Measurements from ENCODE around the gene ENOX1.

ENOX1 gene

GRCh38 chr13:43493496-43494000 lies 293.2 kb downstream of the ENOX1 start:
- H3K4ac ChIP-seq (ENCODE audit: low read depth, low read length), result no peak overlapping the region
- H4K91ac ChIP-seq (ENCODE audit: low read depth, low read length), result no peak overlapping the region
- H3K4me3 ChIP-seq (ENCODE audit: low read depth, low read length), result no peak overlapping the region
- H3K18ac ChIP-seq (ENCODE audit: low read length), result no peak overlapping the region
- no peak overlapping the region for H4K12ac ChIP-seq (ENCODE audit: low read depth, low read length)
- H3K23ac ChIP-seq (ENCODE audit: low read length), result no peak overlapping the region
- H2AFZ ChIP-seq (ENCODE audit: insufficient read depth, low read length, poor library complexity), result no peak overlapping the region
- no peaks in the 10 kb centered on the region for H3K4me1 ChIP-seq (ENCODE audit: control insufficient read depth in 1 of 2, insufficient read depth in 2 of 2, low read length in 2 of 2)
- H2BK120ac ChIP-seq (ENCODE audit: insufficient read depth, low read length, poor library complexity), result no peak overlapping the region
- no peak overlapping the region for H3K27ac ChIP-seq (ENCODE audit: low read depth, low read length)
- H2AK5ac ChIP-seq (ENCODE audit: low read length), result no peak overlapping the region
- H2BK12ac ChIP-seq (ENCODE audit: low read length), result no peak overlapping the region
- H3K4me2 ChIP-seq (ENCODE audit: low read length), result no peak overlapping the region
- no peak overlapping the region for H2BK5ac ChIP-seq (ENCODE audit: low read depth, low read length, poor library complexity)
- WGBS (ENCODE audit: extremely low coverage, insufficient coverage, insufficient read length), result no CpG with 5 or more reads among the region's 3 CpGs
- H3K9me3 ChIP-seq (ENCODE audit: insufficient read depth, low read depth, low read length), result no peaks in the 10 kb centered on the region
- no peaks in the 10 kb centered on the region for H3K27me3 ChIP-seq (ENCODE audit: insufficient read depth, low read length)
- H4K8ac ChIP-seq (ENCODE audit: low read depth, low read length), result no peak overlapping the region
- H3K36me3 ChIP-seq (ENCODE audit: control insufficient read depth in 1 of 2, insufficient read depth in 2 of 2, low read length in 2 of 2), result no peaks in the 10 kb centered on the region
- H3K9ac ChIP-seq (ENCODE audit: low read length), result no peak overlapping the region
- no peaks in the 10 kb centered on the region for H3K79me2 ChIP-seq (ENCODE audit: control insufficient read depth, insufficient read depth, low read length, poor library complexity)
- H3K14ac ChIP-seq (ENCODE audit: low read length), result no peak overlapping the region
- DNase-seq, result peak in 1 of 2 donors; percentile 24
- H3K79me1 ChIP-seq (ENCODE audit: low read length), result no peaks in the 10 kb centered on the region

- H3K36me3 ChIP-seq (ENCODE audit: control insufficient read depth in 1 of 2, insufficient read depth in 2 of 2, low read length in 2 of 2), result no peaks in the 10 kb centered on the region
- H3K4ac ChIP-seq (ENCODE audit: low read depth, low read length), result no peak overlapping the region
- H3K79me1 ChIP-seq (ENCODE audit: low read length), result no peaks in the 10 kb centered on the region
- no peak overlapping the region for H4K8ac ChIP-seq (ENCODE audit: low read depth, low read length)
- no peak overlapping the region for H2AK5ac ChIP-seq (ENCODE audit: low read length)
- no peaks in the 10 kb centered on the region for H3K79me2 ChIP-seq (ENCODE audit: control insufficient read depth, insufficient read depth, low read length, poor library complexity)
- no peak overlapping the region for H4K12ac ChIP-seq (ENCODE audit: low read depth, low read length)
- no peak overlapping the region for H3K9ac ChIP-seq (ENCODE audit: low read length)
- no peak overlapping the region for H3K4me3 ChIP-seq (ENCODE audit: low read depth, low read length)
- no peak for DNase-seq
- no peak overlapping the region for H4K91ac ChIP-seq (ENCODE audit: low read depth, low read length)
- H3K27ac ChIP-seq (ENCODE audit: low read depth, low read length), result no peak overlapping the region
- no peak overlapping the region for H3K4me2 ChIP-seq (ENCODE audit: low read length)
- no peaks in the 10 kb centered on the region for H3K27me3 ChIP-seq (ENCODE audit: insufficient read depth, low read length)
- H3K18ac ChIP-seq (ENCODE audit: low read length), result no peak overlapping the region
- H3K14ac ChIP-seq (ENCODE audit: low read length), result no peak overlapping the region
- H2BK12ac ChIP-seq (ENCODE audit: low read length), result no peak overlapping the region
- H2AFZ ChIP-seq (ENCODE audit: insufficient read depth, low read length, poor library complexity), result no peak overlapping the region
- no peak overlapping the region for H2BK120ac ChIP-seq (ENCODE audit: insufficient read depth, low read length, poor library complexity)
- H3K9me3 ChIP-seq (ENCODE audit: insufficient read depth, low read depth, low read length), result no peaks in the 10 kb centered on the region
- no peak overlapping the region for H2BK5ac ChIP-seq (ENCODE audit: low read depth, low read length, poor library complexity)
- no peaks in the 10 kb centered on the region for H3K4me1 ChIP-seq (ENCODE audit: control insufficient read depth in 1 of 2, insufficient read depth in 2 of 2, low read length in 2 of 2)
- H3K23ac ChIP-seq (ENCODE audit: low read length), result no peak overlapping the region
Measured at GRCh38 chr13:43492745-43493144, 294.0 kb downstream of the ENOX1 start.

GRCh38 chr13:43492311-43492710 lies 294.5 kb downstream of the ENOX1 start:
- H3K9me3 ChIP-seq (ENCODE audit: insufficient read depth, low read depth, low read length), result no peaks in the 10 kb centered on the region
- no peak overlapping the region for H4K12ac ChIP-seq (ENCODE audit: low read depth, low read length)
- no peak overlapping the region for H2AK5ac ChIP-seq (ENCODE audit: low read length)
- H3K4me2 ChIP-seq (ENCODE audit: low read length), result no peak overlapping the region
- no peaks in the 10 kb centered on the region for H3K4me1 ChIP-seq (ENCODE audit: control insufficient read depth in 1 of 2, insufficient read depth in 2 of 2, low read length in 2 of 2)
- H4K8ac ChIP-seq (ENCODE audit: low read depth, low read length), result no peak overlapping the region
- H3K9ac ChIP-seq (ENCODE audit: low read length), result no peak overlapping the region
- no peaks in the 10 kb centered on the region for H3K27me3 ChIP-seq (ENCODE audit: insufficient read depth, low read length)
- no peaks in the 10 kb centered on the region for H3K36me3 ChIP-seq (ENCODE audit: control insufficient read depth in 1 of 2, insufficient read depth in 2 of 2, low read length in 2 of 2)
- no peaks in the 10 kb centered on the region for H3K79me2 ChIP-seq (ENCODE audit: control insufficient read depth, insufficient read depth, low read length, poor library complexity)
- WGBS (ENCODE audit: extremely low coverage, insufficient coverage, insufficient read length), result no CpG with 5 or more reads among the region's 2 CpGs
- no peak overlapping the region for H3K23ac ChIP-seq (ENCODE audit: low read length)
- H3K14ac ChIP-seq (ENCODE audit: low read length), result no peak overlapping the region
- H2AFZ ChIP-seq (ENCODE audit: insufficient read depth, low read length, poor library complexity), result no peak overlapping the region
- no peak overlapping the region for H4K91ac ChIP-seq (ENCODE audit: low read depth, low read length)
- no peak overlapping the region for H2BK120ac ChIP-seq (ENCODE audit: insufficient read depth, low read length, poor library complexity)
- H2BK12ac ChIP-seq (ENCODE audit: low read length), result no peak overlapping the region
- H2BK5ac ChIP-seq (ENCODE audit: low read depth, low read length, poor library complexity), result no peak overlapping the region
- no peaks in the 10 kb centered on the region for H3K79me1 ChIP-seq (ENCODE audit: low read length)
- no peak overlapping the region for H3K4ac ChIP-seq (ENCODE audit: low read depth, low read length)
- H3K18ac ChIP-seq (ENCODE audit: low read length), result no peak overlapping the region
- H3K4me3 ChIP-seq (ENCODE audit: low read depth, low read length), result no peak overlapping the region
- H3K27ac ChIP-seq (ENCODE audit: low read depth, low read length), result no peak overlapping the region
- DNase-seq, result no peak

GRCh38 chr13:43489233-43489632 lies 297.5 kb downstream of the ENOX1 start:
- Histone ChIP-seq H4K8ac (ENCODE audit: low read depth, low read length) (no peak overlapping the region), H4K91ac (ENCODE audit: low read depth, low read length) (no peak overlapping the region), H3K36me3 (ENCODE audit: control insufficient read depth in 1 of 2, insufficient read depth in 2 of 2, low read length in 2 of 2) (no peaks in the 10 kb centered on the region), H4K12ac (ENCODE audit: low read depth, low read length) (no peak overlapping the region), H2AFZ (ENCODE audit: insufficient read depth, low read length, poor library complexity) (no peak overlapping the region), H3K4me1 (ENCODE audit: control insufficient read depth in 1 of 2, insufficient read depth in 2 of 2, low read length in 2 of 2) (no peaks in the 10 kb centered on the region), H3K9ac (ENCODE audit: low read length) (no peak overlapping the region), H3K9me3 (ENCODE audit: insufficient read depth, low read depth, low read length) (no peaks in the 10 kb centered on the region), H3K18ac (ENCODE audit: low read length) (no peak overlapping the region), H3K23ac (ENCODE audit: low read length) (no peak overlapping the region), H3K27me3 (ENCODE audit: insufficient read depth, low read length) (no peaks in the 10 kb centered on the region), H3K4ac (ENCODE audit: low read depth, low read length) (no peak overlapping the region), H3K14ac (ENCODE audit: low read length) (no peak overlapping the region), H3K79me1 (ENCODE audit: low read length) (no peaks in the 10 kb centered on the region), H2BK5ac (ENCODE audit: low read depth, low read length, poor library complexity) (no peak overlapping the region), H2AK5ac (ENCODE audit: low read length) (no peak overlapping the region), H2BK120ac (ENCODE audit: insufficient read depth, low read length, poor library complexity) (no peak overlapping the region), H3K4me2 (ENCODE audit: low read length) (no peak overlapping the region), H3K27ac (ENCODE audit: low read depth, low read length) (no peak overlapping the region), H3K79me2 (ENCODE audit: control insufficient read depth, insufficient read depth, low read length, poor library complexity) (no peaks in the 10 kb centered on the region), H2BK12ac (ENCODE audit: low read length) (no peak overlapping the region), H3K4me3 (ENCODE audit: low read depth, low read length) (no peak overlapping the region)
- WGBS (ENCODE audit: extremely low coverage, insufficient coverage, insufficient read length), result no CpG with 5 or more reads among the region's 3 CpGs
- DNase-seq, result no peak
